Neural crest cell (in vitro differentiated cells): ENCODE results near the gene DIS3L2. TPM values are rescaled to one million over a fixed set of nuclear protein-coding genes. Genes with fewer than 3 reads are reported as not detected.

Experiments
- DNase-seq: peaks from one replicate; pipeline ENCODE4 v3.0.0; 2021; ENCODE audit warnings: low read depth, mixed read lengths, low spot score
- H3K27ac Mint-ChIP-seq: one replicate; pipeline ENCODE4 v1.8.0; 2021; ENCODE audit warnings: mild to moderate bottlenecking, mixed read lengths; ENCODE audit not compliant: unreplicated experiment
- H3K27me3 Mint-ChIP-seq: 2 replicates; pipeline ENCODE4 v1.8.0; 2021; ENCODE audit warnings: low read depth, mild to moderate bottlenecking, mixed read lengths
- H3K36me3 Mint-ChIP-seq: 2 replicates; pipeline ENCODE4 v1.8.0; 2021; ENCODE audit warnings: low read depth, mild to moderate bottlenecking, mixed read lengths
- H3K4me1 Mint-ChIP-seq: 2 replicates; pipeline ENCODE4 v1.8.0; 2021; ENCODE audit warnings: mixed read lengths
- H3K4me3 Mint-ChIP-seq: one replicate; pipeline ENCODE4 v1.8.0; 2021; ENCODE audit warnings: mild to moderate bottlenecking, mixed read lengths
- H3K9me3 Mint-ChIP-seq: 2 replicates; pipeline ENCODE4 v1.8.0; 2021; ENCODE audit warnings: mixed read lengths
- total RNA-seq: library from RNA; stranded (reverse); gene quantifications from 2 replicates; pipeline ENCODE4 v1.2.1, GENCODE V29; 2021
- TF ChIP-seq, protein P1 (sequence below): fragments of 200-600 bp; sonication (generic); conservative IDR thresholded peaks from 2 replicates; pipeline ENCODE4 v1.5.0; 2021; ENCODE audit warnings: antibody characterized with exemption, mild to moderate bottlenecking

Gene DIS3L2
- total RNA-seq, 1 donor from 2014 or later: 51.9 TPM

DNA sequence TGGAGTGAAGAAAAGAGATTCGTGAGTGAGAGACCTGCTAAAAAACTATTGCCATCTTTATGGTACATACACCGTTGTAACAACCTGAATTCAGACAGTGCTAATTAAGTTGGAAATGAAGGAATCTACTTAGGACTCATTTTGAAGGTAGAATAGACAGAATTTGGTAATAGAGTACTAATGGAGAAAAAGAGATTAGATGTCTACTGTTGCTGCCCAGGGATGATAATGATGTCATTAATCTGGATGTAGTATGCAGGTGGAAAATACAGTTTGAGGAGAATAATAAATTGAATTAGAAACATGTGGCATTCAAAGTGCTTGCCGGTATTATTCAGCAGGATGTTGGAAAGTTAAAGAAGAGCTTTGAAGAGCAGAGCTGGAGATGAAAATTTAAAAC, 44.7 kb downstream of the DIS3L2 start:
- H3K9me3 Mint-ChIP-seq: no peaks in the 10 kb centered on the region
- TF ChIP-seq, protein P1, sequence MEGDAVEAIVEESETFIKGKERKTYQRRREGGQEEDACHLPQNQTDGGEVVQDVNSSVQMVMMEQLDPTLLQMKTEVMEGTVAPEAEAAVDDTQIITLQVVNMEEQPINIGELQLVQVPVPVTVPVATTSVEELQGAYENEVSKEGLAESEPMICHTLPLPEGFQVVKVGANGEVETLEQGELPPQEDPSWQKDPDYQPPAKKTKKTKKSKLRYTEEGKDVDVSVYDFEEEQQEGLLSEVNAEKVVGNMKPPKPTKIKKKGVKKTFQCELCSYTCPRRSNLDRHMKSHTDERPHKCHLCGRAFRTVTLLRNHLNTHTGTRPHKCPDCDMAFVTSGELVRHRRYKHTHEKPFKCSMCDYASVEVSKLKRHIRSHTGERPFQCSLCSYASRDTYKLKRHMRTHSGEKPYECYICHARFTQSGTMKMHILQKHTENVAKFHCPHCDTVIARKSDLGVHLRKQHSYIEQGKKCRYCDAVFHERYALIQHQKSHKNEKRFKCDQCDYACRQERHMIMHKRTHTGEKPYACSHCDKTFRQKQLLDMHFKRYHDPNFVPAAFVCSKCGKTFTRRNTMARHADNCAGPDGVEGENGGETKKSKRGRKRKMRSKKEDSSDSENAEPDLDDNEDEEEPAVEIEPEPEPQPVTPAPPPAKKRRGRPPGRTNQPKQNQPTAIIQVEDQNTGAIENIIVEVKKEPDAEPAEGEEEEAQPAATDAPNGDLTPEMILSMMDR: no peak
- no peak overlapping the region for H3K27ac Mint-ChIP-seq
- H3K4me1 Mint-ChIP-seq: peaks cover 26% of the 10 kb centered on the region
- DNase-seq: no peak
- no peaks in the 10 kb centered on the region for H3K27me3 Mint-ChIP-seq
- no peak overlapping the region for H3K4me3 Mint-ChIP-seq
- peaks cover 7% of the 10 kb centered on the region for H3K36me3 Mint-ChIP-seq

GRCh38 chr2:232008907-232009638, 47.6 kb downstream of the DIS3L2 start:
- H3K4me1 Mint-ChIP-seq: peaks cover 26% of the 10 kb centered on the region
- TF ChIP-seq, protein P1: no peak
- no peak for DNase-seq
- no peaks in the 10 kb centered on the region for H3K9me3 Mint-ChIP-seq
- no peaks in the 10 kb centered on the region for H3K27me3 Mint-ChIP-seq
- H3K36me3 Mint-ChIP-seq: peaks cover 7% of the 10 kb centered on the region
- no peak overlapping the region for H3K4me3 Mint-ChIP-seq
- peak overlapping the region; percentile 70 for H3K27ac Mint-ChIP-seq

DNA sequence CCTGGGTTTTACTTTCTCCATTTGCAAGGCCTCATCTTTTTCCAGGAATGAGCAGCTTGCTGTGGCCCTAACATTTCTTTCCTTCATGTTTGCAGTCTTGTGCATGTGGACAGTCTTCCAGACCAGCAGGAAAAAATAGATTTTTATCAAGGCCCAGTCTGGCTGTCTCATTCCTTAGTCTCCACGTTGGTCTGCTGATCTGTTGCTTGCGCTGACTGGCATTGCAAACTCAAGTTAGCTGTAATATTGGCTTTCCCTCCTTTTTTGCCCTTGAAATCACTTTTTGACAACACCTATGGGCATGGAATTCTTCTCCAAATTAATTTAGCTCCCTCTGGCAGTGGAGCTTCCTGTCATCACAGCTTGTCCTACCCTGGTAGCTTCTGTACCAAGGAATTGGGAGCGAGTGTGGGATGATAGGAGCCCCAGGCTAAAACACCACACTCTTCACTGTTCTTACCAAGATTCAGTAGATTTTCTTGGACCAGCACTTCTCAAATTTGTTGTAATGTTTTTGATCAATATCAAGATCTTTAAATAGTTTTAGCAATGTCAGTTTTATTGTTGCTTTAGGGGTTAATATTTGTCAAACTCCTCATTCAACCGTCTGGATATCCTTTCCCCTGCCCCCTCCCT, 48.2 kb downstream of the DIS3L2 start:
- Mint-ChIP-seq H3K4me3 (no peak overlapping the region), H3K27me3 (no peaks in the 10 kb centered on the region), H3K4me1 (peaks cover 26% of the 10 kb centered on the region), H3K9me3 (no peaks in the 10 kb centered on the region), H3K27ac (peak overlapping the region; percentile 70), H3K36me3 (peaks cover 7% of the 10 kb centered on the region)
- DNase-seq: no peak
- TF ChIP-seq, protein P1: no peak

GRCh38 chr2:232013701-232014353, 52.3 kb downstream of the DIS3L2 start:
- DNase-seq: no peak
- H3K36me3 Mint-ChIP-seq: peaks cover 14% of the 10 kb centered on the region
- H3K4me1 Mint-ChIP-seq: peaks cover 11% of the 10 kb centered on the region
- no peak overlapping the region for H3K4me3 Mint-ChIP-seq
- TF ChIP-seq, protein P1: no peak
- no peak overlapping the region for H3K27ac Mint-ChIP-seq
- no peaks in the 10 kb centered on the region for H3K27me3 Mint-ChIP-seq
- H3K9me3 Mint-ChIP-seq: no peaks in the 10 kb centered on the region

DNA sequence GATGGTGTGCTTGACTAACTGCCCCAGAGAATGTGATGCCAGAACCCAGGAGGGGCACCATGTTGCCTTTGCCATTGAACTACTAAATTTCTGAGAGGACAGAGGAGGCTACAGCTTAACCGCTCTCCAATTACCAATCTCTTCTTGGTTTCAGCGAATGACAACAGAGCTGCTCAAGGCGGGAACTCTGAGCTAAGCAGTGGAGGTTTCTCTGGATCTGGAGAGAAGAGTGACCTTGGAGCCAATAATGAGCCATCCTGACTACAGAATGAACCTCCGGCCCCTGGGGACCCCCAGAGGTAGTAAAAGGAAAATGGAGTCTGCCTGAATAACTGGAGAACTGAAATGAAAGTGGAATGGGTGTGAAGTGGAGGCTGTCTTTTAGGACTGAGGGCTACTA, 53.2 kb downstream of the DIS3L2 start:
- Mint-ChIP-seq H3K4me3 (no peak overlapping the region), H3K9me3 (no peaks in the 10 kb centered on the region), H3K27ac (no peak overlapping the region), H3K27me3 (no peaks in the 10 kb centered on the region), H3K36me3 (peaks cover 14% of the 10 kb centered on the region), H3K4me1 (peaks cover 3% of the 10 kb centered on the region)
- TF ChIP-seq, protein P1: no peak
- DNase-seq: no peak
